T-cell (primary cell): ENCODE results near the gene ZDHHC18. TPM values are rescaled to one million over a fixed set of nuclear protein-coding genes. Genes with fewer than 3 reads are reported as not detected.

Experiments
- ATAC-seq, 4 experiments: fragments of 200-7000 bp in 3 of 4; fragments of 150-1000 bp in 1 of 4; cut with Tn5 transposase; replicated peaks in 1 of 4; 1 replicate in 3 of 4; 2 replicates in 1 of 4; pipeline ENCODE4 v1.10.0; 2021; ENCODE audit warnings: moderate library complexity in 3 of 4, mild to moderate bottlenecking in 2 of 4, moderate number of reproducible peaks in 1 of 4
- CTCF ChIA-PET, 2 donors: fragments of 300-600 bp; sonication (Branson Sonifier 250); formaldehyde crosslinking; loops; one replicate each; lab custom pipeline; 2022; ENCODE audit warnings: antibody characterized with exemption in 2 of 2; lab: Charles Lee
- POLR2A ChIA-PET, 2 donors: fragments of 300-600 bp; sonication (Branson Sonifier 250); formaldehyde crosslinking; loops; one replicate each; lab custom pipeline; 2022; ENCODE audit warnings: antibody characterized with exemption in 2 of 2; lab: Charles Lee
- DNase-seq, 35 experiments: peaks; one replicate each; pipeline versions ENCODE4 v3.0.0 to v3.0.0-alpha.2; 2013 to 2023
- H3K27ac ChIP-seq: one replicate; pipeline ENCODE4 v1.5.1; 2013; ENCODE audit warnings: low read length
- H3K27me3 ChIP-seq, 2 experiments: replicated peaks in 1 of 2; 1 replicate in 1 of 2; 2 replicates in 1 of 2; pipeline versions ENCODE4 v1.6.1 to v1.7.0; 2013; ENCODE audit warnings: low read length in 1 of 2, mixed read lengths in 1 of 2; ENCODE audit not compliant: control insufficient read depth in 2 of 2, insufficient read depth in 2 of 2; ENCODE audit errors: extremely low read depth in 1 of 2
- H3K36me3 ChIP-seq, 2 donors: 1 replicate in 1 of 2; 2 replicates in 1 of 2; pipeline versions ENCODE4 v1.6.1 to v1.7.0; 2013; ENCODE audit warnings: low read length in 1 of 2; ENCODE audit not compliant: control insufficient read depth in 2 of 2, insufficient read depth in 1 of 2; ENCODE audit errors: extremely low read depth in 1 of 2
- H3K4me1 ChIP-seq, 2 experiments: 1 replicate in 1 of 2; 2 replicates in 1 of 2; pipeline versions ENCODE4 v1.6.1 to v1.7.0; 2013; ENCODE audit warnings: low read length in 2 of 2, mixed read lengths in 1 of 2; ENCODE audit not compliant: insufficient read depth in 2 of 2, control insufficient read depth in 1 of 2; ENCODE audit errors: extremely low read depth in 1 of 2
- H3K4me3 ChIP-seq, 2 donors: 1 replicate in 1 of 2; 2 replicates in 1 of 2; pipeline versions ENCODE4 v1.5.1 to v1.7.0; 2013; ENCODE audit warnings: mild to moderate bottlenecking in 2 of 2, low read length in 1 of 2, moderate library complexity in 1 of 2; ENCODE audit not compliant: control insufficient read depth in 1 of 2; ENCODE audit errors: extremely low read depth in 1 of 2
- H3K9me3 ChIP-seq: 2 replicates; pipeline ENCODE4 v1.7.0; 2013
- H3K27ac Mint-ChIP-seq, 2 donors: one replicate each; pipeline ENCODE4 v1.8.0; 2020 to 2021; ENCODE audit warnings: mild to moderate bottlenecking in 2 of 2, mixed read lengths in 2 of 2
- H3K27me3 Mint-ChIP-seq, 2 donors: one replicate each; pipeline ENCODE4 v1.8.0; 2021 to 2022; ENCODE audit warnings: mixed read lengths in 2 of 2
- H3K36me3 Mint-ChIP-seq: one replicate; pipeline ENCODE4 v1.8.0; 2021; ENCODE audit warnings: mixed read lengths
- H3K4me1 Mint-ChIP-seq, 3 donors: one replicate each; pipeline ENCODE4 v1.8.0; 2020 to 2022; ENCODE audit warnings: mixed read lengths in 3 of 3, mild to moderate bottlenecking in 1 of 3
- H3K4me3 Mint-ChIP-seq, 3 donors: one replicate each; pipeline ENCODE4 v1.8.0; 2020 to 2022; ENCODE audit warnings: mild to moderate bottlenecking in 3 of 3, mixed read lengths in 3 of 3, moderate library complexity in 3 of 3
- H3K9me3 Mint-ChIP-seq, 3 donors: one replicate each; pipeline ENCODE4 v1.8.0; 2020 to 2022; ENCODE audit warnings: mixed read lengths in 3 of 3
- WGBS: methylation state at CpG from one replicate; pipeline ENCODE4 v1.1.5; 2013; ENCODE audit warnings: missing lambda C conversion rate; ENCODE audit not compliant: insufficient coverage; 5-methylcytosine and 5-hydroxymethylcytosine counted together
- total RNA-seq, 35 experiments: library from RNA in 6 of 35; stranded (reverse) in 6 of 35; fragments of 120-200 nt in 1 of 35; gene quantifications; one replicate each; pipeline versions ENCODE4 v1.2.1 to v1.2.4 and lab custom pipeline; 2013 to 2026

The ZDHHC18 gene
- total RNA-seq, 5 donors from 2014 or later (not counting 1 experiment from before 2014, with no cell fraction given), result 41.1 to 59.9 (median 50.6) TPM

GRCh38 chr1:26900001-26900814 is 73.7 kb downstream of the ZDHHC18 start, which contains the start of gene GPATCH3:
Gene GPATCH3 (minus strand): TSS chr1:26900467. CDS start chr1:26900442, 25 bp downstream.
- CTCF ChIA-PET, result interaction anchor here (0.6 to 2.3 kb wide), 6 partner anchors 10 to 1389 kb away, joined by 3 to 11 read pairs (median 6); partner anchors contain the start of gene GPN2 (in 1 of the 2)
- under 1% methylated on average over 46 of the region's 50 CpGs for WGBS
- H3K4me1 ChIP-seq, result peaks cover 15 to 21% of the 10 kb centered on the region in 2 experiments
- Mint-ChIP-seq H3K27me3 (no peaks in the 10 kb centered on the region), H3K9me3 (no peaks in the 10 kb centered on the region), H3K27ac (peak within 1 kb of the TSS; percentile 99), H3K4me3 (peak within 1 kb of the TSS; percentile 95 to 97 (median 97)), H3K36me3 (peaks cover 15% of the 10 kb centered on the region), H3K4me1 (peaks cover 27 to 41% (median 31%) of the 10 kb centered on the region in 3 donors)
- DNase-seq (peak; percentile 71 to 94 (median 83)), ATAC-seq (peak; percentile 92 to 96 (median 94))
- peaks cover 3 to 23% of the 10 kb centered on the region in 2 donors for H3K36me3 ChIP-seq
- peak within 1 kb of the TSS; percentile 70 to 92 for H3K4me3 ChIP-seq
- H3K27ac ChIP-seq, result peak within 1 kb of the TSS; percentile 78
- POLR2A ChIA-PET, result interaction anchor here (0.6 to 2.6 kb wide), 6 partner anchors 10 to 1903 kb away, joined by 4 to 13 read pairs (median 6); partner anchors contain the start of genes GPN2 (in 2 of the 2) and NUDC (in 1 of the 2)
- no peaks in the 10 kb centered on the region for H3K9me3 ChIP-seq
- H3K27me3 ChIP-seq, result no peaks in the 10 kb centered on the region

- H3K9me3 ChIP-seq, result no peaks in the 10 kb centered on the region
- peak overlapping the region; percentile 99 for H3K27ac Mint-ChIP-seq
- POLR2A ChIA-PET, result interaction anchor here (0.6 to 2.6 kb wide), 7 partner anchors 10 to 1902 kb away, joined by 4 to 13 read pairs (median 5); partner anchors contain the start of genes GPN2 (in 2 of the 2), NUDC (in 1 of the 2) and RSRP1 (in 1 of the 2)
- DNase-seq (no peak), ATAC-seq (peak in 2 of 4 experiments; percentile 8 to 9)
- H3K27me3 Mint-ChIP-seq, result no peaks in the 10 kb centered on the region
- peaks cover 15 to 21% of the 10 kb centered on the region in 2 experiments for H3K4me1 ChIP-seq
- peaks cover 3 to 18% of the 10 kb centered on the region in 2 donors for H3K36me3 ChIP-seq
- H3K9me3 Mint-ChIP-seq, result no peaks in the 10 kb centered on the region
- WGBS, result 60% methylated on average over 1 of the region's 18 CpGs
- peaks cover 13% of the 10 kb centered on the region for H3K36me3 Mint-ChIP-seq
- H3K4me1 Mint-ChIP-seq, result peaks cover 27 to 41% (median 31%) of the 10 kb centered on the region in 3 donors
- peak overlapping the region; percentile 95 to 97 (median 97) for H3K4me3 Mint-ChIP-seq
- H3K27ac ChIP-seq, result peak overlapping the region; percentile 78
- CTCF ChIA-PET, result interaction anchor here (0.6 to 2.3 kb wide), 7 partner anchors 11 to 1388 kb away, joined by 3 to 11 read pairs (median 6); partner anchors contain the start of gene GPN2 (in 1 of the 2)
- H3K27me3 ChIP-seq, result no peaks in the 10 kb centered on the region
- H3K4me3 ChIP-seq, result peak overlapping the region; percentile 70 to 92
Observed at GRCh38 chr1:26900815-26901511, 74.5 kb downstream of the ZDHHC18 start.

Other genes starting within 250 kb of the ZDHHC18 start
- gene ARID1A, start 130.7 kb upstream of the ZDHHC18 start, total RNA-seq, result 100 to 1,000 TPM; 122 to 148 (median 126) TPM
- gene PIGV, start 38.7 kb upstream of the ZDHHC18 start, total RNA-seq, result 10 to 100 TPM; 10.3 to 24.0 (median 20.3) TPM
- 1 to 10 TPM in 4 of 5 donors, under 1 TPM in 1; 0.28 to 1.7 (median 1.6) TPM for gene SFN, start 36.5 kb downstream of the ZDHHC18 start, total RNA-seq
- 10 to 100 TPM; 30.8 to 35.7 (median 32.7) TPM for gene GPN2, start 63.6 kb downstream of the ZDHHC18 start, total RNA-seq
- gene GPATCH3, start 73.8 kb downstream of the ZDHHC18 start, total RNA-seq, result 10 to 100 TPM; 23.6 to 28.6 (median 27.6) TPM
- not detected for gene NR0B2, start 87.3 kb downstream of the ZDHHC18 start, total RNA-seq
- gene NUDC, start 95.1 kb downstream of the ZDHHC18 start, total RNA-seq, result 10 to 100 TPM; 39.1 to 45.7 (median 43.2) TPM
- gene KDF1, start 133.8 kb downstream of the ZDHHC18 start, total RNA-seq, result 1 to 10 TPM in 4 of 5 donors, under 1 TPM in 1; 0.84 to 2.8 (median 2.3) TPM
- under 1 TPM in 3 of 5 donors, not detected in 2; 0.26 to 0.53 (median 0.38) TPM for gene TRNP1, start 167.0 kb downstream of the ZDHHC18 start, total RNA-seq
- under 1 TPM in 3 of 5 donors, not detected in 2; 0.13 to 0.28 (median 0.23) TPM for gene TENT5B, start 186.2 kb downstream of the ZDHHC18 start, total RNA-seq